COLO829 (cell line): ENCODE measurements around the gene ELOVL2.

ENCODE experiments used
- DNase-seq: peaks from one replicate; pipeline ENCODE4 v3.0.0; 2012; ENCODE audit warnings: low spot score

Gene ELOVL2

DNA sequence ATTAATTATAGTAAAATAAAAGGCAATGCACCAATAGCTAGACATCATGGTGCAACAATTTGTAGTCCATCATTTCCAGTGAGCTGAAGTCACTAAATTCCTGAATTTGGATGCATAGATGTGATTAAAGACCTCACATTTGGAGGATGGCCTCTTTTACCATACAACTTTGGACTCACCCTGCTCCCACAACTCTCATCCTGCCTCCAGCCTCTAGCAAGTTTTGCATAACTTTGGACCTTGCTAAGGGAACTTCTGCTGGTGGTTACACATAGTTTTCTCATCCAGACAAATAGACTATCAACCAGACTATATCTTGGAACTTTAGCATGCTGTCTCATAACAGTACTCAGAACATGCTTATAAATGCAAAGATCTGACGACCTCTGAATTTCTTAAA is 12.8 kb upstream of the ELOVL2 start:
- no peak for DNase-seq

DNA sequence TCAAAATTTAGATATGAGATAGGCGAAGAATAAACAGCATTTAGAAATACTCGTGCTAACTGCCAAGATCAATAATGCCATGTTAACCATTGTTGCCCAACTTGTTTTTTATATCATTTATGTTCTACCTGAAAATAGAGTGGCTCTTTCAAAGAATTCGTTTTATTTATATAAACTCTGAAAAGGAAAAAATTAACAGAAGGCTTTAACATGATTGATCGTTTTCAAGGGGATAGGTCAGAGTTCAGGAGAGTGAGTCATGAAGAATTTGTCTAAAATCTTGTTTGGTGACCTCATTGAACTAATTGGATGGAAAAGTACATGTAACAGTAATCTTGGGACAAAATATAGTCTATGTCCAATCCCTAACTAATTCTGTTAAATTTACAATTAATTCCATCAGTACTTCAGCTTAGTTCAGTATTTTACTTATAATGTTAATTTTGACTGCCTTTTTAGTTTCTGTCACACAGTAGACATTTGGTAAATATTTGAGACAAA is 11.1 kb upstream of the ELOVL2 start:
- DNase-seq, result no peak

- no peak for DNase-seq
Observed at GRCh38 chr6:11054722-11055121, 10.6 kb upstream of the ELOVL2 start.

DNA sequence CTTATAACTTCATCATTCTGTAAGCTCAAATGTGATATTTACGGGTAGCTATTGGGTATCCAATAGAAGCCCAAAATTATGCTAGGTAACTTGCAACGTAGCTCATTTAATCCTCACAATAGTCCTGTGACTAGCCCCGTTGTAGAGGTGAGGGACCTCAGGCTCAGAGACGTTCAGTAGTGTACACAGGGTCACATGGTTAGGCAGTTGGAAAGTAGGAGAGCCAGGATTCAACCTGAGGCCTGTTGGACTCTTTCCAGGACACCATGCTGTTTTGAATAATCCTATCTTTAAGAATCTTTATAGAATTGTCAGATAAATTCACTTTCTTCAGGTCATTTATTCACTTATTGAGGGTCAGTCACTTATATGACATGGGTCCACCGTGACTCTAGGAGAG is 9.2 kb upstream of the ELOVL2 start:
- no peak for DNase-seq

GRCh38 chr6:11050731-11051130 is 6.6 kb upstream of the ELOVL2 start:
- DNase-seq, result no peak

DNA sequence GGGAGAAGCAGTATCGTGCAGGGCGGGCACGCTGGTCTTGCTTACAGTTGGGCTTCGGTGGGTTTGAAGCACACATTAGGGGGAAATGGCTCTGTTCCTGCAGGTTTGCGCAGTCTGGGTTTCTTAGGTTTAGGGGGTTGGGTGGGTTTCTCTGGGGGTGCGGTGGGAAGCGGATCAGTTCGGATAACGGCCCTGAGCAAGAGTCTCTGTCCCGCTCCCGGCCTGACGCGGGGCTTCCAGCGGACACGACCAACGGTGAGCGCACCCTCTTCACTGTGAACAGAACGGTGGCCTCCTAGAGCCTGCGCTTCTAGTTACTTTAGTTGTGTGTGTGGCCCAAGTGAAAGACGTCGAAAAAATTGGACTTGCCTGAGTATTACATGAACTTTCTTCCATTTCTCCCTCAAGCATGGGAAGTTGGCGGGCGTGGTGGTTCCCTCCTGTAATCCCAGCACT is 635 bp upstream of the ELOVL2 start:
- DNase-seq, result no peak

GRCh38 chr6:11043378-11043960 is 636 bp downstream of the ELOVL2 start:
- no peak for DNase-seq

GRCh38 chr6:11042750-11043377 is 1.2 kb downstream of the ELOVL2 start:
- DNase-seq, result no peak

GRCh38 chr6:11042025-11042749 is 1.9 kb downstream of the ELOVL2 start:
- DNase-seq, result no peak

DNA sequence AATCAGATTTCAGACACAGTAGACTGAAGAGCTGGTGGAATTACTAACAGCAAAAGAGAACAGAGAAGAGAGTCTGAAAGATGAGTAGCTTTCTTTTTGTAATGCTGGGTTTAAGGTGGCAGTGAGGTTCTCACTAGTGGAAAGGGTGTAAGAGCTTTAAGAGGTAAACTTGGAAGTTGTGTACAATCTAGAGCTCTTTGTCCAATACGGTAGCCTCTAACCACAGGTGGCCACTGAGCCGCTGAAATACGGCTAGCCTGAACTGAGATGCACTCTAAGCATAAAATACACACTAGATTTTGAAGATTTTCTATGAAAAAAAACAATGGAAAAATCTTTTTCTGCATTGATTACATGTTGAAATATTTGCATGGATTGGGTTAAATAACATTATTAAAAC is 4.0 kb downstream of the ELOVL2 start:
- DNase-seq, result no peak

- DNase-seq, result no peak
Observed at GRCh38 chr6:11039040-11039439, 5.1 kb downstream of the ELOVL2 start.

GRCh38 chr6:11036977-11037430 is 7.1 kb downstream of the ELOVL2 start:
- DNase-seq, result no peak

GRCh38 chr6:11036351-11036740 is 7.8 kb downstream of the ELOVL2 start:
- DNase-seq, result no peak

DNA sequence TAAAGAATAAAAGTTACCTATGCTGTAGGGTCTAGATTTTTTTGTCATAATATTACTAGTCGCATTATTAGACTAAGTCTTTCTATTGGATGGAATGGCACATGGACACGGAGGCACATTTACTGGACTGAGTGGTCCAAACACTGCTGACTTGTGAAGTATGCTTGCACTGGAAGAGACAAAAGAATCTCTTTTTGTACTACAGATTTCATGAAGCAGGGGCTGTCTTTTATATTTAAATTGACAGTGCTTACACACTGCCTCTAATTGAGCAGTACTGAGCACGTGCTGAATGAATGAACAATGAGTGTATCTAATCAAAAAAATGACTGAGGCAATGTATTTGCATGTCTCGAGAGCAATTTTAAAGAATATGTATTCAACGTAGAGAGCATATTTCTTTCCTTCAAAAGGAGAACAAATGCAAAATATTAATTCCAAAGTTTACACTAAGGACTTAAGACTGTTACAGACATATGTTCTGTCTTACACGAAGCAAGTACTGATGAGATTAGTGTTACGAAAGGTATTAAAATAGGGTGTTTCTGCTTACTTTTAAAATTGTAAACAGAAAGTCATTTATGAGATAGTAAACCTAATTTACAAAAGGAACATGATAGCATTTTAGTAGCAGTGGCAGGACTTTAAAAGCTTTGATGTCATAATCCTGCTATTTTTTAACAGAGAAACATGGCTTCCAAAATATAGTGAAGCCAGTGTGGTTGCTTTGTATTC is 8.3 kb downstream of the ELOVL2 start:
- DNase-seq, result no peak

DNA sequence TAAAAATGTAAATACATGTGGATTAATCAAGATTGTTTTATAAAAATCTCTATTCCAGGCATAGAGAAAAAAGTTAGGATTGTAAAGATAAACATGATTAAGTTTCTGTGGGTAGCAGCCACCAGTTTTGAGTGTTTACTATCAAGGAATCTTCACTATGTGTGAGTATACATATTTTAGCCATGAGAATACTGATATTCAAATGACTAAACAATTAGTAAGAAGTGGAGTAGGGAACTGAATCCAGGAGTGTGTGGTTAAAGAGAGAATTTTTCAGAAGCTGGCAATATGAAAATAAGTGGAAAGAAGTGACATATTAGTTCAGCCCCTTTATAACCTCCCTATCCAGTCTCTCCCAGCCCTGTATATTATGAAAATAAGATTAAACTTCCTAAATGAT is 10.3 kb downstream of the ELOVL2 start:
- no peak for DNase-seq

GRCh38 chr6:11030904-11031303 is 13.2 kb downstream of the ELOVL2 start:
- DNase-seq, result no peak

DNA sequence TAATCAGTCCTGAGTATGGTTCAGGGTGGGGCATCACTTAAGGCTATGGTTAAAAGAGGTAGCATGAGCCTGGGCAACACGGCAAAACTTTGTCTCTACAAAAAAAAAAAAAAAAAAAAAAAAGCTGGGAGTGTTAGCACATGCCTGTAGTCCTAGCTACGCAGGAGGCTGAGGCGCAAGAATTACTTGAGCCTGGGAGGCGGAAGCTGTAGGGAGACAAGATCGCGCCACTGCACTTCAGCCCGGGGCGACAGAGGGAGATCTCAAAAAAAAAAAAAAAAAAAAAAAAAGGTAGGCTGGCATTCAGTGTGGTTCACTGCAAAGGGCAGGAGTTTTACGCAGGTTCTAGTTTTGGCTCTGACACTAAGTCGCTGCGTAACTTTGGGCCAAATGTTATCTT is 15.1 kb downstream of the ELOVL2 start:
- DNase-seq, result no peak

DNA sequence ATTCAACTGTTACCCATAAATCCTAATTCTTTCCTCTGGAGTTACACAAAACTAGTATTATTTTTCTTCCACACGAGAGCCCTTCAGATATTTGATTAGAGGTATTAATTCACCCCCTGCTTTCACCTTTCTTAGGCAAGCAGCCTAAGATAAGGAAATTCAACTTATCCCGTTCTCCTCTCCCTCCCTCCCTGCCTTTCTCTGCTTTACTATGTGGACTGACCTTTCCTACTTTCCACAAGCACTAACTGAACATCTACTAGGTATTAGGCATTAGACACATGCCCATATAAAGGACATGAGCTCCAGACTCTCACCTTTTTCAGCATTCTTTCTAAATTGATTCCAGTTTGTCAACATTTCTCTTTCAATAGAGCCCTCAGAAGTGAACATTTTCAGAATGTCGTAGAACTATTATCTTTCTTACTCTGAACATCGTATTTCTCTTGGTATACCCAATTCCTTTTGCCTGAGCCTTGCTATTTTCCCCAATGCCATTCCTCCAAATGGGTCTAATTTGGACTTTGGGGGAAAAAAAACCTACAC is 16.5 kb downstream of the ELOVL2 start:
- no peak for DNase-seq

GRCh38 chr6:11025921-11026635 is 18.0 kb downstream of the ELOVL2 start:
- no peak for DNase-seq

DNA sequence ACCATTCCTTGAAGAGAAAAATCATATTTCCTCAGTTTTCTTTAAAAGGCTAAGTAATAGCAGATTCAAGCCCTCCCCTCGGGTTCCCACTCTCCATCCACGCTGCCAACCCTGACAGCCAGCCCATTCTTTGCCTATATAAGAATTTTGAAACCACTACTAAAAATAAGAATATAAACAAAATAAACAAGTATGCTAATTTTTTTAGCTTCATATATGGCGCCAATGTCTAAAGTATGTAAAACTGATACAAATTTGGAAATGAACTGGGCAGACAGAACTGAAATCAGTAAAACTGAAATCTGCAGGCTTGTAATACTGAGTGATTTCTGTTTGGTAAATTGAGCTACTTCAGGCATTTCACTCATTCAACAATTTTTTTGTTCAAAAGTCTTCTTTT is 19.0 kb downstream of the ELOVL2 start:
- no peak for DNase-seq

DNA sequence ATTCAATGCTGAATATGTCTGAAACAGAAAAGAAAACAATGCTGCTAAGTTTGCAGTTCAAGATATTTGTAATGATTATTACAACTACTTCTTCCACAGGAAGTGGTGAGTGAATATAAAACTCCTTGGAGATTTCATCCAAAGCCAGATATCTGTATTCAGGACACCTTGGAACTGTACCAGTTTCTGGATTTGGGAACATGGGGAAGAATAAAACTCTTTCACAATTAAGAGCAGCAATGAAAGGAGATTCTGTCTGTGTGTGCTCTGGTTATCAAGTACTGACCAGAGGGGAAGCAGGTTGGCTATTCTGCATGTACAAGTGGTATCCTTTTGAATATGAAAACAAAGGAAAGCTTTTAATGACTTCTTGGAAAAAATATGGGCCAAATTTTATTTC is 21.1 kb downstream of the ELOVL2 start:
- peak; percentile 88 for DNase-seq

- no peak for DNase-seq
Observed at GRCh38 chr6:11021714-11022113, 22.4 kb downstream of the ELOVL2 start.
